GM12878 (cell line): ENCODE measurements around the gene OXCT1. TPM values are rescaled to one million over a fixed set of nuclear protein-coding genes. Genes with fewer than 3 reads are reported as not detected.

ENCODE experiments used
- ATAC-seq: fragments of 200-7000 bp; cut with Tn5 transposase; 3 replicates; pipeline ENCODE4 v1.9.1; 2020; ENCODE audit warnings: mild to moderate bottlenecking, moderate library complexity
- BruUV-seq: library from RNA; stranded (reverse); fragments of 400-500 nt; replicated peaks from 2 replicates; lab custom pipeline; 2021; lab: Mats Ljungman, UMichigan
- CTCF ChIA-PET: fragments of 300-600 bp; sonication (Branson Sonifier 250); formaldehyde crosslinking; extraction: SDS; loops from one replicate; lab custom pipeline; 2021; ENCODE audit warnings: inconsistent platforms; lab: Yijun Ruan, JAX
- POLR2A ChIA-PET: fragments of 350-600 bp; formaldehyde crosslinking; extraction: SDS; loops from one replicate; lab custom pipeline; 2021; ENCODE audit warnings: inconsistent platforms; lab: Charles Lee
- RAD21 ChIA-PET: fragments of 300-600 bp; sonication (Branson Sonifier 250); formaldehyde crosslinking; loops from one replicate; lab custom pipeline; 2023; ENCODE audit warnings: antibody characterized with exemption; ENCODE audit not compliant: unreplicated experiment; lab: Charles Lee
- SMC1A ChIA-PET: fragments of 300-600 bp; sonication (Branson Sonifier 250); formaldehyde crosslinking; loops from one replicate; lab custom pipeline; 2023; ENCODE audit not compliant: unreplicated experiment, uncharacterized antibody; lab: Charles Lee
- DNase-seq: peaks from one replicate; pipeline ENCODE4 v3.0.0-alpha.2; 2011; ENCODE audit warnings: low read depth, low spot score
- FAIRE-seq: peaks from 3 replicates; lab custom pipeline; 2011; peaks lifted over from hg19 to GRCh38; lab: Jason Lieb, UNC
- H2AFZ ChIP-seq: 2 replicates; pipeline ENCODE4 v1.6.0; 2011; ENCODE audit warnings: low read depth, low read length, control low read depth; ENCODE audit not compliant: control insufficient read depth
- H3K27ac ChIP-seq: 2 replicates; pipeline ENCODE4 v1.5.1; 2011; ENCODE audit warnings: control low read depth; ENCODE audit not compliant: control insufficient read depth, insufficient read depth
- H3K27me3 ChIP-seq, 2 experiments: replicated peaks in 1 of 2; 2 replicates each; pipeline versions ENCODE4 v1.6.0 to v1.6.1; 2011; ENCODE audit warnings: low read length in 1 of 2; ENCODE audit not compliant: control insufficient read depth in 2 of 2, insufficient read depth in 2 of 2
- H3K36me3 ChIP-seq, 2 experiments: 2 replicates each; pipeline ENCODE4 v1.5.1; 2011; ENCODE audit warnings: low read length in 1 of 2; ENCODE audit not compliant: control insufficient read depth in 2 of 2, insufficient read depth in 2 of 2
- H3K4me1 ChIP-seq: 2 replicates; pipeline ENCODE4 v1.6.1; 2011; ENCODE audit warnings: mild to moderate bottlenecking, low read length, moderate library complexity, mixed read lengths; ENCODE audit not compliant: control insufficient read depth, insufficient read depth
- H3K4me2 ChIP-seq: 2 replicates; pipeline ENCODE4 v1.6.0; 2011; ENCODE audit warnings: control low read depth; ENCODE audit not compliant: control insufficient read depth, insufficient read depth
- H3K4me3 ChIP-seq: fragments of 200-600 bp; sonication (generic); 2 replicates; pipeline ENCODE4 v1.5.1; 2016
- H3K79me2 ChIP-seq: 2 replicates; pipeline ENCODE4 v1.6.0; 2011; ENCODE audit warnings: low read length; ENCODE audit not compliant: control insufficient read depth, insufficient read depth
- H3K9ac ChIP-seq: 2 replicates; pipeline ENCODE4 v1.8.0; 2011; ENCODE audit warnings: low read length, control low read depth, mixed read lengths; ENCODE audit not compliant: control insufficient read depth, insufficient read depth
- H3K9me3 ChIP-seq: replicated peaks from 3 replicates; pipeline ENCODE4 v1.5.1; 2011; ENCODE audit warnings: mild to moderate bottlenecking, low read length; ENCODE audit not compliant: control insufficient read depth, insufficient read depth
- H4K20me1 ChIP-seq: 2 replicates; pipeline ENCODE4 v1.6.0; 2011; ENCODE audit not compliant: control insufficient read depth, insufficient read depth
- ASH2L ChIP-seq: fragments of 300-600, 200-600 bp; sonication (generic); IDR thresholded peaks from 2 replicates; pipeline ENCODE4 v1.6.1; 2017; ENCODE audit warnings: low read depth, mild to moderate bottlenecking, borderline replicate concordance
- CUX1 ChIP-seq: IDR thresholded peaks from 2 replicates; pipeline ENCODE4 v1.6.1; 2012; ENCODE audit warnings: improper control_type of control experiment, low read depth, low read length; ENCODE audit not compliant: insufficient replicate concordance
- IRF4 ChIP-seq: IDR thresholded peaks from 2 replicates; pipeline ENCODE4 v1.6.1; 2011; ENCODE audit warnings: low read depth, low read length
- MEF2B ChIP-seq: fragments of 450-650 bp; IDR thresholded peaks from 2 replicates; pipeline ENCODE4 v1.6.1; 2018; ENCODE audit warnings: mild to moderate bottlenecking, moderate library complexity; ENCODE audit not compliant: partially characterized antibody, poor library complexity, severe bottlenecking
- RELB ChIP-seq: fragments of 450-650 bp; IDR thresholded peaks from 2 replicates; pipeline ENCODE4 v1.6.1; 2017; ENCODE audit warnings: low read depth, mild to moderate bottlenecking, moderate library complexity
- RFX5 ChIP-seq: IDR thresholded peaks from 2 replicates; pipeline ENCODE4 v1.6.1; 2011; ENCODE audit warnings: low read depth, low read length, improper control_type of control experiment
- WGBS: methylation state at CpG from one replicate; pipeline ENCODE4 v1.1.6; 2016; ENCODE audit warnings: low lambda C conversion rate; ENCODE audit not compliant: insufficient replicate concordance, insufficient coverage; ENCODE audit errors: missing lambda C conversion rate; 5-methylcytosine and 5-hydroxymethylcytosine counted together
- in situ Hi-C: fragments of 300-500 bp; cut with MboI; formaldehyde crosslinking; loops from 9 replicates; pipeline ENCODE4 v1.14.3; 2018; ENCODE audit warnings: mixed read lengths
- intact Hi-C: fragments of 100-400 bp; cut with micrococcal nuclease; formaldehyde crosslinking; loops from one replicate; pipeline ENCODE4 v1.14.2; 2022; ENCODE audit not compliant: unreplicated experiment
- polyA plus RNA-seq, 11 experiments: library from polyadenylated mRNA; depleted of rRNA in 4 of 11; unstranded in 6 of 11; stranded (reverse) in 5 of 11; fragments of >200 nt; fragmentation: Nextera tagmentation in 4 of 11; fragmentation: Illumina TruSeq in 1 of 11; extraction: Ambion mirVana in 4 of 11; extraction: Trizol in 1 of 11; gene quantifications; 1 replicate in 1 of 11; 2 replicates in 10 of 11; pipeline versions ENCODE4 v1.2.1 to v1.2.3, GENCODE V29; 2011 to 2016; ENCODE audit warnings: inconsistent platforms in 2 of 11, missing spikeins in 2 of 11, low read depth in 1 of 11
- total RNA-seq, 4 experiments: library from RNA; depleted of rRNA in 3 of 4; stranded (reverse); fragments of >200 nt in 3 of 4; fragmentation: Illumina TruSeq in 1 of 4; extraction: Trizol in 1 of 4; gene quantifications; 2 replicates each; pipeline versions ENCODE4 v1.2.1 to v1.2.3, GENCODE V29; 2013 to 2021

OXCT1 gene
- total and polyA plus RNA-seq, 10 of the 15 experiments (the other 5 are each of a cell fraction or from before 2014, with no cell fraction given), result 46.9 to 103 (median 70.5) TPM

GRCh38 chr5:41772785-41773442 lies 97.3 kb downstream of the OXCT1 start:
- DNase-seq, result no peak
- in situ Hi-C loops, result no loop called here
- no peaks in the 10 kb centered on the region; a peak in 1 of 4 replicates for H3K36me3 ChIP-seq
- RAD21 ChIA-PET, result interaction anchor here (2.1 kb wide), 1 partner anchor 14 kb away, joined by 5 read pairs; no protein-coding TSS in a partner anchor
- CTCF ChIA-PET, result interaction anchor here (0.6 to 2.7 kb wide), 4 partner anchors 11 to 70 kb away, joined by 3 to 9 read pairs (median 4); no protein-coding TSS in a partner anchor
- H3K27me3 ChIP-seq, result no peaks in the 10 kb centered on the region
- WGBS, result 71% methylated on average over 3 of the region's 4 CpGs
- SMC1A ChIA-PET, result interaction anchor here (0.6 to 2.7 kb wide), 9 partner anchors 8 to 70 kb away, joined by 3 to 17 read pairs (median 3); no protein-coding TSS in a partner anchor
- H3K4me2 ChIP-seq, result no peak overlapping the region
- H3K4me3 ChIP-seq, result no peak overlapping the region
- FAIRE-seq, result no peak
- H2AFZ ChIP-seq, result no peak overlapping the region
- intact Hi-C loops, result no loop called here
- ATAC-seq, result peak; percentile 49
- H4K20me1 ChIP-seq, result no peaks in the 10 kb centered on the region
- peaks cover 27% of the 10 kb centered on the region for H3K4me1 ChIP-seq
- no TSS peak for BruUV-seq
- TF ChIP-seq MEF2B (no peak), IRF4 (no peak), ASH2L (no peak), CUX1 (no peak), RFX5 (no peak), RELB (no peak)
- TF ChIP-seq, all 136 proteins: peak for 0
- H3K9ac ChIP-seq, result no peak overlapping the region
- peak overlapping the region; percentile 29 for H3K27ac ChIP-seq
- H3K9me3 ChIP-seq, result no peaks in the 10 kb centered on the region
- no peaks in the 10 kb centered on the region for H3K79me2 ChIP-seq
- POLR2A ChIA-PET, result interaction anchor here (0.6 to 0.8 kb wide), 3 partner anchors 9 to 62 kb away, joined by 3 to 7 read pairs (median 3); no protein-coding TSS in a partner anchor
